ENCODE measurements around the gene INTS7.
"Not testable (repeated sequence)": the region's sequence is repeated elsewhere in the genome, so short reads cannot be mapped to it uniquely, and the experiment has no call there.

The INTS7 gene

GRCh38 chr1:212037900-212038299 lies 2.5 kb upstream of the INTS7 start:
- TF ChIP-seq CTCF (IDR thresholded peaks at IDR 0.05; ENCODE audit: low read depth, low read length) = no peak
- DNase-seq (ENCODE audit: low read depth in 2 of 2) = peak in 1 of 2 donors; percentile 83
- no peak overlapping the region for H3K4me3 ChIP-seq (replicated peaks in 1 of 2; ENCODE audit: low read depth in 2 of 2, low read length in 2 of 2)

- peak overlapping the region; percentile 66 to 87 for H3K4me3 ChIP-seq (replicated peaks in 1 of 2; ENCODE audit: low read depth in 2 of 2, low read length in 2 of 2)
- no peak for DNase-seq (ENCODE audit: low read depth in 2 of 2)
- no peak for TF ChIP-seq CTCF (IDR thresholded peaks at IDR 0.05; ENCODE audit: low read depth, low read length)
Observed at GRCh38 chr1:212035835-212036605, 663 bp upstream of the INTS7 start.

GRCh38 chr1:212034516-212035122 lies 738 bp downstream of the INTS7 start:
- peak overlapping the region; percentile 76 to 87 for H3K4me3 ChIP-seq (replicated peaks in 1 of 2; ENCODE audit: low read depth in 2 of 2, low read length in 2 of 2)
- no peak for DNase-seq (ENCODE audit: low read depth in 2 of 2)
- no peak for TF ChIP-seq CTCF (IDR thresholded peaks at IDR 0.05; ENCODE audit: low read depth, low read length)

GRCh38 chr1:212030936-212031528 lies 4.3 kb downstream of the INTS7 start:
- no peak for TF ChIP-seq CTCF (IDR thresholded peaks at IDR 0.05; ENCODE audit: low read depth, low read length)
- H3K4me3 ChIP-seq (replicated peaks in 1 of 2; ENCODE audit: low read depth in 2 of 2, low read length in 2 of 2) = no peak overlapping the region
- peak; percentile 74 to 93 for DNase-seq (ENCODE audit: low read depth in 2 of 2)

GRCh38 chr1:212027727-212028126 lies 7.6 kb downstream of the INTS7 start:
- not testable (repeated sequence) for DNase-seq (ENCODE audit: low read depth in 2 of 2)

GRCh38 chr1:212024469-212025149 lies 10.7 kb downstream of the INTS7 start:
- DNase-seq (ENCODE audit: low read depth in 2 of 2) = no peak
- no peak overlapping the region for H3K4me3 ChIP-seq (replicated peaks in 1 of 2; ENCODE audit: low read depth in 2 of 2, low read length in 2 of 2)
- no peak for TF ChIP-seq CTCF (IDR thresholded peaks at IDR 0.05; ENCODE audit: low read depth, low read length)

More at GRCh38 chr1:212027727-212028126, 7.6 kb downstream of the INTS7 start:
- not testable (repeated sequence) for H3K4me3 ChIP-seq (replicated peaks in 1 of 2; ENCODE audit: low read depth in 2 of 2, low read length in 2 of 2)

- not testable (repeated sequence) for H3K4me3 ChIP-seq (replicated peaks in 1 of 2; ENCODE audit: low read depth in 2 of 2, low read length in 2 of 2); DNase-seq (ENCODE audit: low read depth in 2 of 2)
Observed at GRCh38 chr1:212022908-212023307, 12.4 kb downstream of the INTS7 start.
